ENCODE data around the gene GCAT. TPM values are rescaled to one million over a fixed set of nuclear protein-coding genes. Genes with fewer than 3 reads are reported as not detected.
A peak's percentile ranks its signal among the peaks of the same experiment; 100 is the strongest.

GCAT gene
- total and polyA plus RNA-seq, 2 of the 13 experiments (the other 11 are each of a cell fraction or from before 2014, with no cell fraction given): 28.0 to 50.3 TPM

GRCh38 chr22:37817705-37818408, 10.1 kb downstream of the GCAT start (continued):
- TF ChIP-seq ZNF710 (CRISPR knock-in tag; IDR thresholded peaks at IDR 0.05; ENCODE audit: borderline replicate concordance): peak; percentile 59; the same call in 1 of the 2 replicates
- no peak; the same call in 1 of the 2 replicates for TF ChIP-seq SIX1 (CRISPR knock-in tag; IDR thresholded peaks at IDR 0.05; ENCODE audit: borderline replicate concordance)
- TF ChIP-seq POGK (CRISPR knock-in tag; conservative IDR thresholded peaks at IDR 0.05): peak; percentile 75
- peak in 1 of 2 experiments; percentile 23; a peak in 1 of 4 replicates for TF ChIP-seq EP300 (IDR thresholded peaks at IDR 0.05; ENCODE audit: low read depth in 2 of 2, low read length in 2 of 2)
- TF ChIP-seq EP300 (CRISPR knock-in tag; IDR thresholded peaks at IDR 0.05; ENCODE audit: borderline replicate concordance): peak; percentile 46; the same call in 1 of the 2 replicates
- no peak for TF ChIP-seq NFAT5 (CRISPR knock-in tag; IDR thresholded peaks at IDR 0.05)
- no peak for TF ChIP-seq ZNF564 (CRISPR knock-in tag; IDR thresholded peaks at IDR 0.05)
- TF ChIP-seq ZNF337 (CRISPR knock-in tag; IDR thresholded peaks at IDR 0.05; ENCODE audit: borderline replicate concordance, low read depth): no peak; the same call in 1 of the 2 replicates
- peak; percentile 90; the same call in 1 of the 2 replicates for TF ChIP-seq MED13 (CRISPR knock-in tag; IDR thresholded peaks at IDR 0.05)
- peak; percentile 43; the same call in 1 of the 2 replicates for TF ChIP-seq SAFB2 (CRISPR knock-in tag; IDR thresholded peaks at IDR 0.05; ENCODE audit: borderline replicate concordance, low read depth)
- TF ChIP-seq THAP11 (CRISPR knock-in tag; IDR thresholded peaks at IDR 0.05): peak; percentile 74
- TF ChIP-seq GZF1 (CRISPR knock-in tag; IDR thresholded peaks at IDR 0.05): no peak
- no peak; the same call in 1 of the 2 replicates for TF ChIP-seq ZNF747 (CRISPR knock-in tag; IDR thresholded peaks at IDR 0.05; ENCODE audit: borderline replicate concordance)
- peak; percentile 94 for TF ChIP-seq ZGPAT (CRISPR knock-in tag; IDR thresholded peaks at IDR 0.05)
- peak; percentile 80 for TF ChIP-seq GABPB1 (CRISPR knock-in tag; IDR thresholded peaks at IDR 0.05)
- peak; percentile 44; the same call in 1 of the 2 replicates for TF ChIP-seq MXD3 (CRISPR knock-in tag; IDR thresholded peaks at IDR 0.05)
- TF ChIP-seq ZNF605 (CRISPR knock-in tag; IDR thresholded peaks at IDR 0.05): peak; percentile 57; the same call in 1 of the 2 replicates
